Hematopoietic multipotent progenitor cell treated with erythropoietin and hydrocortisone succinate and interleukin-3 and kit ligand, for 17 days (in vitro differentiated cells): ENCODE measurements around the gene CNTFR.
"Not testable (repeated sequence)": the region's sequence is repeated elsewhere in the genome, so short reads cannot be mapped to it uniquely, and the experiment has no call there.

Experiments
- DNase-seq: peaks from one replicate; pipeline ENCODE4 v3.0.0-alpha.2; 2015; ENCODE audit warnings: low spot score

Gene CNTFR

DNA sequence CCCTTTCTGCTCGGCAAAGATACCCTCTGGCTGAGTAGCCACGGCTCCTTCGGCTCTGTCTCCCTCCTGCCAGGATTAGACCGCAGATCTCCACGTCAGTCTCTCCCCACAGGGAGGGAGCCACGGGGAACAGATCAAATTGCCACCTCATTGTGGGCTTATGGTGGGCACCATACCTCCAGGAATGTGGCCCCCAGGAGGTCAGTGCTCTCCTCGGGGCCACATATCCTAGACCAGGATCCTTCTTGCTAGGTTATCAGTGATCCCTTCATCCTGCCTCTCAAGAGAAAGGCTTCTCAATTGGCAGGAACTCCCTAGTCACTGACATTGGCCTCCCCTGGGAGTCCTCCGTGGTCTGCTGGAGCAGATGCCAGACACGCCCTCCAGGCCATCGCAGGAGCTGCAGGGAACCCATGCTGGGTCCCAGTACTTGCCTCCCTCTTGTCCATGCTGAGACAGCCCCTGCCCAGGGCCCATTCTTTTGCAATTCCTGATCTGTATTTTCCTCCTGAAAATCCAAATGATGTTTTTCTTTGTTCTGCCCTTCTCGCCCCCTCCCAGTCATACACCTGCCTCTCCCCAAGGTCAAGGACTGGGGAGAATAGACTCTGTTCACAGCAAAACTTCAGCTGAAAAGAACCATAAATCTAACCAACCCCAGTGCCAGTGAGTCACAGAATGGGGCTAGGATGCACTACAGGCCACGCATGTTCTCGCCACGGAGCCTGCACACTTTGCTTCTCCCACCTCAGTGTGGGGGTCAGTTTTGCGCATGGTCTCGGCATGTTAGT is 35.1 kb downstream of the CNTFR start:
- no peak for DNase-seq

DNA sequence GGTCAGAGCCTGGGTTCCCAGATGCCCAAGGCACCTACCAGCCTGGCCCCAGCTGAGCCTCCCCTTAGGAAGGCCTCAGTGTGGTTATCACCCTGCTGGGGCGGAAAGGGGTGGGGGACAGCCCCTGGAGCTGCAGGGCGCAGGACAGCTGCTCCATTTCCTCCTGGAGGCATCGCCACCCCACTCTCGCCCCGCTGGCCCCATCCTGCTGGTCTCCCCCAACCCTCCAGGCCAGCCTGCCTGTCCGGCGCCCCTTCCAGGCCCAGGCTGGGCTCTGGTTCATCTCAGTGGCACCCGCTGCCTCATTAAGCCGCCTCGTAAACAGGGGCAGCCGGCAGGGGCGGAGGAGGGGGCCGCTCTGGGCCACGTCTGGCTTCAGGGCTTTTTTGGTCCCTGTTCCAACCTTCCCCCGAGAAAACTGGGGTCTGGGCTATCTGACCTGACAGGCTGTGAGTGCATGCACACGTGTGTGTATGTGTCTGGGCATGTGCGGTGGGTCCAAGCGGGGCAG is 36.0 kb downstream of the CNTFR start:
- no peak for DNase-seq

DNA sequence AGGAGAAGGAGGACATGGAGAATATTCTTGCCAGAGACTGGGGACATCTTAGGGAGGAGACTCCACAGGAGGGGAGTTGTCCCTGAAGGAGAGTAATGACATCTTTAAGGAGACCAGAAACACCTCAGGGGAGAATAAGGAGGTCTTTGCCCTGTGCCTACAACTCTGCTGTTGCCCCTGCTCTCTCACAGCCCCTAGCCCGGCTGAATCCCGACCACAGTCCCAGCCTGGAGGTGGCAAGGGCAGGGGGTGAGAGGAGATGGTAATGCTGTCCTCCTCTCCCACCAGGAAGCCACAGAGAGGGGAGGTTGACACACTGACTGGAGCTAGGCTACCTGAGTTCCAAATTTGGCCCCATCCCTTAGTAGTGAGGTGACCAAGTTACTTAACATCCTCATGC is 36.5 kb downstream of the CNTFR start:
- DNase-seq, result no peak

DNA sequence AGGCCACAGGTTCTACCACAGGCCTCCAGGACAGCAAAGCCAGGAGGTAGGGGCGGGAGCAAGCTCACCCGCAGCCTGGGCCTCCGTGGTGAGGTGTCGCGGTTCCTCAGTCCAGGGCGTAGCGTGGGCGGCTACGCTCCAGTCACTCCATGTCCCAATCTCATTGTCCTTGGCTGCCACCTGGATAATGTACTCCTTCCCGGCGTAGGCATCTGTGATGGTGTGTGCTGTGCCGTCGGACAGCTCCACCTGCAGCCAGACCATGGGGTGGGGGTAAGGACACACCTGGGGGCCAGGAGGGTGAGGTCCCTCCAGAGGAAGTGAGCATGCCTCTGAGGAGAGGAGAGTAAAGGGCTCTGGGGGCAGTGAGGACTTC is 36.9 kb downstream of the CNTFR start:
- no peak for DNase-seq

DNA sequence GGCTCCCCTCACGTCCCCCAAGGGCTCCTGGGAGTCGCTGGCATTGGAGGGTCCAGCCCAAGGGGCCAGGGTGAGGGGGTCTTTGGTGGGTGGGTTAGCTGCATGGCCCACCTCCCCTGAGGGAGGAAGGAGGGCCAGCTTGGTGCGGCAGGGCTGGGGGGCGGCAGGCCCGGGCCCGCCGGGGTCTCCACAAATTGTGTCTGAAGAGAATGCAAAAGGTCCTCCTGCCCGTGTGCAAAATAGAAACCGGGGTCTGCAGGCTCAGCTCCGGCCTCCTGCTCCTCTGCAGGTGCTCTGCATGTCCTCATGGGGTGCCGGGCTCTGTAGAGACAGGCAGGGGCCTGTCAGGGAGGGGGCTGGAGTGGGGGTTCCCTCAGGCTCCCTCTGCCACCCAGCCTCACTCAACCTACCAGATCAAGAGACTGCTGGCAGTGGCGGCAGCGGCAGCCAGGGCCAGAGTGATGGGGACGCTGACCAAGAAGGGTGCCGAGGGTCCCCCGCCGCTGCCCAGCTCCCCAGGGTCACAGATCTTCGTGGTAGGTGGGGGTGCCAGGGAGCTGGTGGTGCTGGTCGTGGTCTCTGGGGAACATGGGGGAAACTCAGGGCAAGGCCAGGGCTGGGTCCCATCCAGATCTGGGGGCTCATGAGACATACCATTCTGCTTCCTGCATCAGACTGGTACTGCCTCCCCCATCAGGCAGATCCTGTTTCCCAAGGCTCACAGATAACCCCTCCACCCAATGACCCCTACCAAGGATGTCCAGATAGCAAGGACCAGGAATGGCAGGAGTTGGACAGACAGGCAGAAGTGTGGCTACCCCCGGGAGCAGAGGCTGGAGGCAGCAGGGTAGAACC is 37.5 kb downstream of the CNTFR start:
- no peak for DNase-seq

DNA sequence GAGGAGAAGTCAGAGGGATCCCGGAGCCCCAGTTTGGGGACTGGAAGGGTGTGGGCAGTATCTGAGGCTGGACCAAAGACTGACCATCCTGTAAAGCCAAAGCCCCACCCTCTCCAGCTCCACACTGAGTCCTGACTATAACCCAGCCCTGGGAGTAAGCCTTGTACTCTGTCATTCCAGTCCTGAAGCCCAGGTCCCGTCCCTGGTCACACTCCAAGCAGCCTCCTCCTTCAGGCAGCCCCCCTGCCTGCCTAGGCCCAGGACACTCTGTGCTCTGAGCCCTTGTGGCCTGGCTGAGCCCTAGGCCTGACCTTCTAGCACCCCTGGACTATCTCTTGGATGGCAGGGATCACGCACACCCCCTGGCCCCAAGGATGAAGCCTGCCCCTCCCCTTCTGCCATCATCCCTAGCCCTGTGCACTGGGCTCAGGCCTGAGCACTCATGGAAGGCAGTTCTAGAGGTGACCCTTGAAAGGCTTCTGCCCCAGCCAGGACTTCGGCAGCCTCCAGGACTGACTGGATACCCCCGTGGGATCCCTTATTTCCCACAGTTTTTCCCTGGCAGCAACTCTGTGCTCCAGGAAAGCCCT is 38.7 kb downstream of the CNTFR start:
- DNase-seq, result no peak

DNA sequence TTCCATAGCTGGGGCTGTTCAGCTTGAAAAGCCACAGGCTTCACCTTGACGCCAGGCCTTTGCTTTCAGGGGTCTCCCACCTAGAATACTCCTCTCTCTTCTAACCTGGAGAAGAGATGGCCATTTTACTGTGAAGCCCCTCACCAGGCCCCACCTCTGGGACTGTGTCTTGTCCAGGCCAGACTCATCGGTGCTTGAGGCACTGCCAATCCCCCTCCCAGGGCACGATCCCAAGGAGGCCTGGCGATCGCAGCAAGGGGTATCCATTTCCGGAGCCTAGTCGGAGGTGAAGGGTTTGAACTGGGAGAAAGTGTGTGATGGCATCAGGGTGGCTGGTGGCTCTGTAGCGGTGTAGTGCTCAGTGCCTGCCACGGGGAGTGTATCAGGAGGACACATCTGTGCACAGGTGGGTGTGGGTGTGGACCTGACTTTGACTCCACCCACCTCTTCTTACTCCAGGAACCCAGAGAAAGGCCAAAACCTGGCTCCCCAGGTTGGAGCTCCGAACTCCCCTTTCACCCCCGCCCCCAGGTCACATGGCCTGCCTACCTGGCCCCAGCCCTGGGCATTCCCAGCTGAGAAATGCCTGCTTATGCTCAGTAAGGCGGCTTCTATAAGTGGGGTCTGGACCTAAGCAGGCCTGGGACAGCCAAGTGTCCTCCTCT is 39.4 kb downstream of the CNTFR start:
- no peak for DNase-seq

DNA sequence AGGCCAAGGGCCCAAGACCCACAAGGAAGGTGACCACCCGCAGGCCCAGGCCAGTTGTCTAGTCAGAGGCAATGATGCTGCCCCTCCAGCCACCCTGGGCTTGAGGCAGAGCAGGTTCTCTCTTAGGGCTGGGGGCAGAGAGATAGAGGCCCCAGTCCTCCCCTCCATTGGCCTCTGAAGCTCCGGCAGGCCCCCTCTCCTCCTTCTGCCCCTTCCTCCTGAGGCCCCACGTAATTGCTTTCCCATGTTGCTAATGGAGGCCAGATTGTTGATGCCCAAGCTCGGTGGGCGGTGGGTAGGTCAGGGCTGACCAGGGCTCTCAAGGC is 40.2 kb downstream of the CNTFR start:
- no peak for DNase-seq

DNA sequence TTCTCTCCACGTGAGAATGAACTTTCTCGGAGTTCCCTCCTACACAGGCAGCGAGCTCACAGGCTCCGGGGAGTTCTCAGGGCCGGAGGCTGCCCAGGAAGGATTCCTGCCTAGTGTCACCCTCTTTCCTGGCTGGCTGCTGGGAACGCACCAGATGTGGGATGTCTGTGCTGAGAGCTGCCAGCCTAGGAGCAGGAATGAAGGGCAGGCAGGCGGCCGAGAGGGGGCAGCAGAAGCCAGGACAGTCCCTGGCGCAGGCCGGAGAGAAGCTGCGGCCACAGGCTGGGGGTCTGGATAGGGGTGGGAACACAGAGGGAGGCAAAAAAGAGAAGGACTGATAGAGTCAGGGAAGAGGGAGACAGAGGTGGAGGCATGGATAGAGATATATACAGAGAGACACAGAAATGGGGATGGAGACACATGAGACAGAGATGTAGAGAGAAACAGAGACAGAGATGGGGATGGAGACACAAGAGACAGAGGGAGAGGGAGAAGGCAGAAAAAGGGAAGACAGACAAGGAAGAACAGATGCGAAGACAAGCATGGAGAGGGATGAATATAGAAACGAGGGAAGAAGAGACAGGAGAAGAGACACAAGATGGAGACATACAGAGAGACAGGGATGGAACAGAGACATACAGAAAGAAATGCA is 41.4 kb downstream of the CNTFR start:
- DNase-seq, result no peak

DNA sequence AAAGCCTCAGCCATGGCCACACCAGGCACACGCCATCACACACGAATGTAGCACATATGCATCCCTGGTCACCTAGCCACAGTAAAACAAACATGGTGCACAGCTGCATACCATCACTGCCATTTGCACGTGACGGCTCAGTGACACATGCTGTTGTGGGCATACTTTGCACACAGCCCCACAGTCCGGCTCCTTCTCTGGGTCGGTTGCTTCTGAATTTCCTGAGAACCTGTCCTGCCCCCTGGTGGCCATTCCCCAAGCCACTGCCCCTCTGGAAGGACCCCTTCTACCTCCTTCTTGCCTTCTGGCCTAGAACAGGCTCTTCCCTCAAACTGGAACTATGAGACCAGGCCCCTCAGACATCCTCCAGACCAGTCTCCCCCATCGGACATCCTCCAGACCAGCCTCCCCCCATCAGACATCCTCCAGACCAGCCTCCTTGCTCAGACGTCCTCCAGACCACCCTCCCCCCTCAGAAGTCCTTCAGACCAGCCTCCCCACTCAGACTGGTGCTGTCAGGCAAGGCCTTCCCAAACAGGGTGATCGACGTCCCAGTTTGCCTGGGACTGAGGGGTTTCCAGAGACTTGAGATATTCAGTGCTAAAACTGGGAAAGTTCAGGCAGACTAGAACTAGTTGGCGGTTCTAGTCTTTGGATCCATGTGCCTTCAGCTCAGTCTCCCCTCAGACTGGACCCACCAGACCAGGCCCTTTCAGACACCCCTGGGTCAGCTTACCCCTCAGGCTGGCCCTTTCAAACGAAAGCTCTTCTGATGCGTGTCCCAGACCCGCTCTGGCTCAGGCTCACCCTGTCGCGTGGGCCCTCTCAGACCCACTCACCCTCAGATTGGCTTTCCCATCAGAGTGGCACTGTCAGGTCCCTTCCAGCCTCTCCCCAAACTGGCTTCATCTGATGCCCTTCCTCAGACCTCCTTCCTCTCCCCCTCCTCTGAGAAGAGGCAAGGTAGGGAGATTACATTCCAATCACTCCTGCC is 42.4 kb downstream of the CNTFR start:
- peak; percentile 34 for DNase-seq

DNA sequence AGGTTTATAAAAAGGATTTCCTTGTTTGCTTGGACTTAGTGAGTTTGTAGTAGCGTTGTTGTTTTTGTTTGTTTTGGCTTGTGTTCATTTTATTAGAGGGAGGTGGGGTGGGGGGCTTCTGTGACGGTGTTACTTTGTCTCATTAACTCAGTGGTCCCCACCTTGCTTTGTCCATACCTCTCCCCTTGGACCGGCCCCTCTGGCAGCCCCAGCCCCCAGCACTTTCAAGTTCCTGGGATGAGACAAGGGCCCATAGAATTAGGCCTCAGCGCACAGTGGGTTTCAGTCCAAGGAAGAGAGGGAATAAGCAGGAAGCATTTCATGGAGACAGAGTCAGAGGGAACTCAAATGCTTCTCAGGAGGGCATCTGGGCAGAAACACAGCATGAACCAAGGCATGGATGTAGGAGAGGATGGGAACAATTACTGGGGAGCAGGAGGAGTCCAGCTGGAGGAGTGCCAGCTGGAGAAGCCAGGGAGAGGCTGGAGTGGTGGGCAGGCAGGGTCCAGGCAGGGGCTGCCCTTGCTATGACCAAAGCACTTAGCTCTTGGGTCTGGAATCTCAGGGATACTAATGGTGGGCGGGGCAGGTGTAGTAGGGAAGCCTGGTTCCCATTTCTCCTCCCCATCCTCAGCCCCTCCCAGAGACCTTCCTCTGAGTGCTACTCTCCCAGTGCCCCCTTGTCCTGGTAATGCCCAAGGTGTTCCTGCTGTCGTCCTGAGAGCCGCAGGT is 43.3 kb downstream of the CNTFR start:
- no peak for DNase-seq

DNA sequence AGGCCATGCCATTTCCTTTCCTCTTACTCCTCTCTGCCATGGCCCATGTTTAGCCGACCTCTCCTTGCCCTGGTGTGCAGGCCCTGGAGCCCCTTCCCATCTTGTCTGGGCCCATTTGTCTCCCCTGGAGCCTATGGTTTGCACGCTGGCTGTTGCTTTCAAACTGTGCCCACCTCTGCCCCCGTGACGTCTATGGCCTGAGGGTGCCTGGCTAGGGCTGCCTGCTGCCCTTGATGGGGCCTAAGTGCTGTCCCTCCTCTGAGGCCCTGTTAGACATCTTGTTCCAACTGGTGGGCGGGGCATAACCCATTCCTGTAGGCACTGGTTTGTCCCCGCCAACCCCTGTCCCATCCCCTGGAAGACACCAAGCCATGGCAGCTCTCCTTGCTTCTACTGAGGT is 44.0 kb downstream of the CNTFR start:
- DNase-seq, result no peak

DNA sequence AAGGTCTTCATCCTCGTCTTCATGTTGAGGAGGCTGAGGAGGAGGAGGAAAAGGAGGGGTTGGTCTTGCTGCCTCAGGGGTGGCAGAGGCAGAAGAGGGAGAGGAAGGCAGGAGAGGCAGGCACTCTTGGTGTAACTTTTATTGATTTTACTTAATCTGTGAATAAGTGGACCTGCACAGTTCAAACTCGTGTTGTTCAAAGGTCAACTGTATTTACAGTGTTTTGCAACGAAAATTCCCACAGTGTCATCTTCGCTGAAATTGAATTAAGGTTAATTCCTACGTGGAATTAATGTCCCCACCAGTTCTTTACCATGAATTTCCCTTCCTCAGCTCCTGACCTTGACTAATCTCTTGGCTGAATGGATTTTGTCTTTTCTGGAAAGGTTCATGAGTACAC is 45.5 kb downstream of the CNTFR start:
- no peak for DNase-seq

DNA sequence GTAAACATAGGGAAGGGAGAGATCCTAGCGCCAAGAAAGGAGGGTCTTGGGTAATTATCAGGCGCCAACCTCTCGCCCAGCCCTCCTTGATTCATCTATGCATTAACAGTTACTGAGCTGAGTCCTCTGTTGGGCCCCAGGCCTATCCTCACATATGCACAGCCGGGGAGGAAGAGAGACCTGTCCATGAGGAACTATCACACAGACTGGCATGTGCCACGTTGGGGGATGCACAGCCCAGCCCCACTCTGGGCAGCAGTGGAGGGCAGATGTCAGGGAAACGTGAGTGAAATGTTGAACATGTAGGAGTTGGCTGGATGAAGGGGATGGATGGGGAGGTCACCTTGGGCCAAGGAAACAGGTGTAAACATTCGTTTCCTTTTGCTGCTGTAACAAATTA is 48.0 kb downstream of the CNTFR start:
- no peak for DNase-seq

DNA sequence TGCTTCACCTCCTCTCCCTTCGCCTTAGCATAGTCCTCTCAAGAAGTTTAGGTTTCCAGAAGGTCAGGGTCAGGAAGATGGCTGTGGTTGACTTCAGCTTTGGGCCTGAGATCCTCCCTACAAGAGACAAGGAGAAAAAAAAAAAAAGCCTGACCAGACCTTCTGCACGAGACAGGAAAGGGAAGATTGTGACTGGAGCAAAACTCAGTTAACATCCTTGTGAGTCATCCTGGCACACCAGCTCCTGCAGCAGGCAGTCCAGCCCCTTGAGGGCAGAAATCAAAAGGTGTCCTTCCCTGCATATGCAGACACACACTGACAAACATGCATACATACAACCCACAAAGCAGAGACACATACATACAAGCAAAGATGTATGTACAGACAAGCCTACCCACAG is 48.7 kb downstream of the CNTFR start:
- DNase-seq, result no peak

DNA sequence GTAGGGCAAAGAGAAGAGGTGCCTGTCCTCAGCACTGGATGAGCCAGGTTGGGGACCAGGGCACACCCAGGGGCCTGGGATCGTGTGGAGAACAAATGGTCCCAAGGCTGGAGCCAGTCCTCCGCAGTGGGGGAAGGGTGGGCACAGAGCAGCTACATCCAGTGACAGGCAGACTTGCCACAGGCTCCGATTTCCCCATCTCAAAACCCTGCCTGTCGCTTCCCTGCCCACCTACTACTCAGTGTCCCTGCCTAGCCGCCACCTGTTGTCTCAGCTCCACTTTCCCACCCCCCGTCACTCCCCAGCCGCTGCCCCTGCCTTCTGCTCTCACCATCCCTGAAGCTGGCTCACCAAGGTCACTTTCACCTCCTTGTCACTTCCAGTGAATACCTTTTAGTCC is 52.8 kb downstream of the CNTFR start:
- no peak for DNase-seq

DNA sequence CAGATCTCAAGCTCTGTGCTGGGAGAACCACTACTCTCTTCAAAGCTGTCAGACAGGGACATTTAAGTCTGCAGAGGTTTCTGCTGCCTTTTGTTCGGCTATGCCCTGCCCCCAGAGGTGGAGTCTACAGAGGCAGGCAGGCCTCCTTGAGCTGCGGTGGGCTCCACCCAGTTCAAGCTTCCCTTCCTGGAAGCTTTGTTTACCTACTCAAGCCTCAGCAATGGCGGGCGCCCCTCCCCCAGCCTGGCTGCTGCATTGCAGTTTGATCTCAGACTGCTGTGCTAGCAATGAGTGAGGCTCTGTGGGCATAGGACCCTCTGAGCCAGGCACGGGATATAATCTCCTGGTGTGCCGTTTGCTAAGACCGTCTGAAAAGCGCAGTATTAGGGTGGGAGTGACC is 57.5 kb downstream of the CNTFR start:
- not testable (repeated sequence) for DNase-seq

DNA sequence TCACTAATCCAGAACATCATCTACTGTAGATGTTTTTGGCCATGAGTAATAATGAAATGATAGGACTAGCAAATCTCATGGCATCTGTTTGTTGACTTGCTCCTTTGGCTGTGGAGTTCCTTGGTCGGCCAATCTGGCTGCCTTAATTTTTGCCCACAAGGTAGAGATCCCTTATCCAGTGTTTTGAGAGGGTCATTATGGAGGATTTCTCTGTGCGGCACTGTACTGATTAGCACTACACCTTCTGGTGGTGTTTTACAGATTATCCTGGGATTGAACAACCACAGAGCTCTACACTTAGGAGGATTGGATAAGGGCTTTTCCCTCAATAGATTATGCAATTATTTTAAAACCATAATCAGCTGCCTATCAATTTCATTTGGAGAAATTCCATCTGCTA is 63.5 kb downstream of the CNTFR start:
- DNase-seq, result no peak

DNA sequence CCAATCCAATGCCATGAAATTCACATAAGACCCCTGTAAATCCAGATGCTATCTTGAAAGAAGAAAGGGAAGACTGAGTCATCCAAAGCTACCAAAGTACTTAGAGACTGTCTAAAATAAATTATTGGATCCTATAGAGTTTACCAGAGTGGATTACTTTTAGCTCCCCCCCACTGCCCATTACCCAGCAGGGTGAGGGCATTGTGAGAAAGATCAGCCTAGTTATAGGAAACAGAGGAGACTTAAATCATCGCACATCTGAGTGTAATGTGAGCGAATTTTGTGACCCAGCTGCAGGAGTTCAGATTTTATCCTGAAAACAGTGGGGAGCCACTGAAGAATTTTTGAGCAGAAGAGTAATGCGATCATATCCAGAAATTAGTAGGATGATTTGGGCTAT is 65.2 kb downstream of the CNTFR start:
- DNase-seq, result no peak
